Neuronal stem cell (in vitro differentiated cells): ENCODE results near the gene C1QB.
A peak's percentile ranks its signal among the peaks of the same experiment; 100 is the strongest.

ENCODE experiments used
- DNase-seq: peaks from one replicate; pipeline ENCODE4 v3.0.0-alpha.2; 2013; ENCODE audit warnings: low spot score
- H2AFZ ChIP-seq: one replicate; pipeline ENCODE4 v1.6.1; 2013; ENCODE audit warnings: mild to moderate bottlenecking, low read length, inconsistent platforms
- H2AK5ac ChIP-seq: 2 replicates; pipeline ENCODE4 v1.6.1; 2013; ENCODE audit warnings: low read depth, mild to moderate bottlenecking, inconsistent platforms, low read length, moderate library complexity, mixed read lengths
- H2BK120ac ChIP-seq: 2 replicates; pipeline ENCODE4 v1.6.1; 2013; ENCODE audit warnings: low read depth, mild to moderate bottlenecking, inconsistent platforms, low read length, moderate library complexity, mixed read lengths
- H2BK12ac ChIP-seq: one replicate; pipeline ENCODE4 v1.6.1; 2013; ENCODE audit warnings: low read length, inconsistent platforms
- H2BK15ac ChIP-seq: 2 replicates; pipeline ENCODE4 v1.6.1; 2013; ENCODE audit warnings: mild to moderate bottlenecking, low read length, inconsistent platforms, mixed read lengths
- H2BK5ac ChIP-seq: one replicate; pipeline ENCODE4 v1.6.1; 2013; ENCODE audit warnings: inconsistent platforms, mild to moderate bottlenecking, low read length, moderate library complexity
- H3K14ac ChIP-seq: one replicate; pipeline ENCODE4 v1.6.1; 2013; ENCODE audit warnings: low read length, inconsistent platforms
- H3K18ac ChIP-seq: 2 replicates; pipeline ENCODE4 v1.6.1; 2013; ENCODE audit warnings: low read length, inconsistent platforms
- H3K23ac ChIP-seq: 2 replicates; pipeline ENCODE4 v1.6.1; 2013; ENCODE audit warnings: low read depth, mild to moderate bottlenecking, mixed read lengths, low read length, inconsistent platforms; ENCODE audit not compliant: poor library complexity
- H3K27ac ChIP-seq: replicated peaks from 3 replicates; pipeline ENCODE4 v1.5.1; 2013; ENCODE audit warnings: low read length, inconsistent platforms
- H3K27me3 ChIP-seq, 3 experiments: 2 replicates each; pipeline ENCODE4 v1.6.1; 2013; ENCODE audit warnings: low read length in 3 of 3, mild to moderate bottlenecking in 2 of 3, inconsistent platforms in 1 of 3, low read depth in 1 of 3, mixed read lengths in 1 of 3, moderate library complexity in 1 of 3; ENCODE audit not compliant: control insufficient read depth in 3 of 3, insufficient read depth in 3 of 3
- H3K36me3 ChIP-seq, 2 donors: replicated peaks in 1 of 2; 2 replicates each; pipeline ENCODE4 v1.6.1; 2013; ENCODE audit warnings: low read length in 2 of 2; ENCODE audit not compliant: control insufficient read depth in 2 of 2, insufficient read depth in 2 of 2
- H3K4ac ChIP-seq: 2 replicates; pipeline ENCODE4 v1.6.1; 2013; ENCODE audit warnings: inconsistent platforms, mild to moderate bottlenecking, low read length, moderate library complexity
- H3K4me1 ChIP-seq, 2 donors: 1 replicate in 1 of 2; 2 replicates in 1 of 2; pipeline ENCODE4 v1.6.1; 2013; ENCODE audit warnings: low read length in 2 of 2, low read depth in 1 of 2; ENCODE audit not compliant: control insufficient read depth in 2 of 2, insufficient read depth in 1 of 2
- H3K4me2 ChIP-seq: one replicate; pipeline ENCODE4 v1.6.1; 2013; ENCODE audit warnings: mild to moderate bottlenecking, low read length, inconsistent platforms; ENCODE audit not compliant: insufficient read depth, poor library complexity, severe bottlenecking
- H3K4me3 ChIP-seq, 2 donors: 2 replicates each; pipeline ENCODE4 v1.5.1; 2013; ENCODE audit warnings: low read length in 2 of 2, mild to moderate bottlenecking in 2 of 2, inconsistent platforms in 1 of 2, moderate library complexity in 1 of 2
- H3K79me1 ChIP-seq: one replicate; pipeline ENCODE4 v1.6.1; 2013; ENCODE audit warnings: low read depth, mild to moderate bottlenecking, inconsistent platforms, low read length, moderate library complexity
- H3K9ac ChIP-seq: one replicate; pipeline ENCODE4 v1.6.1; 2013; ENCODE audit warnings: mild to moderate bottlenecking, low read depth, low read length, inconsistent platforms; ENCODE audit not compliant: poor library complexity
- H3K9me3 ChIP-seq, 2 donors: replicated peaks in 1 of 2; 2 replicates each; pipeline versions ENCODE3 to v1.6.1; 2013; ENCODE audit warnings: low read length in 2 of 2, mild to moderate bottlenecking in 2 of 2, inconsistent platforms in 1 of 2, low read depth in 1 of 2, mixed read lengths in 1 of 2, moderate library complexity in 1 of 2; ENCODE audit not compliant: control insufficient read depth in 2 of 2, insufficient read depth in 1 of 2
- H4K8ac ChIP-seq: one replicate; pipeline ENCODE4 v1.6.1; 2013; ENCODE audit warnings: low read depth, mild to moderate bottlenecking, inconsistent platforms, low read length, moderate library complexity
- H4K91ac ChIP-seq: one replicate; pipeline ENCODE4 v1.6.1; 2013; ENCODE audit warnings: low read length, low read depth, mild to moderate bottlenecking, inconsistent platforms; ENCODE audit not compliant: poor library complexity
- WGBS, 2 donors: extraction: QIAGEN DNeasy Blood & Tissue Kit; methylation state at CpG; one replicate each; pipeline ENCODE4 v1.1.7; 2013; ENCODE audit warnings: missing lambda C conversion rate in 2 of 2, mixed read lengths in 1 of 2; ENCODE audit not compliant: insufficient read length in 2 of 2, insufficient replicate concordance in 1 of 2; ENCODE audit errors: extremely low coverage in 2 of 2; 5-methylcytosine and 5-hydroxymethylcytosine counted together

C1QB gene

GRCh38 chr1:22613951-22614350 is 39.1 kb upstream of the C1QB start:
- Histone ChIP-seq H4K8ac (no peak overlapping the region), H3K9me3 (no peaks in the 10 kb centered on the region), H2BK12ac (no peak overlapping the region), H3K18ac (no peak overlapping the region), H3K4me1 (no peaks in the 10 kb centered on the region), H3K27me3 (peaks cover 0 to 63% (median 7%) of the 10 kb centered on the region in 3 experiments), H3K27ac (no peak overlapping the region), H3K14ac (no peak overlapping the region), H3K4me2 (no peak overlapping the region), H2BK120ac (no peak overlapping the region), H4K91ac (no peak overlapping the region), H2BK15ac (no peak overlapping the region), H3K4ac (no peak overlapping the region), H2BK5ac (no peak overlapping the region), H3K36me3 (no peaks in the 10 kb centered on the region), H3K79me1 (no peaks in the 10 kb centered on the region), H2AK5ac (no peak overlapping the region), H3K9ac (no peak overlapping the region), H2AFZ (no peak overlapping the region), H3K4me3 (no peak overlapping the region), H3K23ac (no peak overlapping the region)
- no CpG with 5 or more reads among the region's 12 CpGs for WGBS, 2 donors
- DNase-seq: no peak

- Histone ChIP-seq H2AK5ac (no peak overlapping the region), H3K9ac (no peak overlapping the region), H3K79me1 (no peaks in the 10 kb centered on the region), H2BK12ac (no peak overlapping the region), H3K18ac (no peak overlapping the region), H3K14ac (no peak overlapping the region), H2AFZ (no peak overlapping the region), H3K27me3 (peaks cover 0 to 66% (median 2%) of the 10 kb centered on the region in 3 experiments), H4K91ac (no peak overlapping the region), H3K4me2 (no peak overlapping the region), H3K36me3 (no peaks in the 10 kb centered on the region), H3K4me1 (no peaks in the 10 kb centered on the region), H3K4me3 (no peak overlapping the region), H2BK5ac (no peak overlapping the region), H4K8ac (no peak overlapping the region), H2BK15ac (no peak overlapping the region), H3K27ac (no peak overlapping the region), H2BK120ac (no peak overlapping the region), H3K9me3 (no peaks in the 10 kb centered on the region), H3K4ac (no peak overlapping the region), H3K23ac (no peak overlapping the region)
- WGBS, 2 donors: no CpG with 5 or more reads among the region's 2 CpGs
- no peak for DNase-seq
These were observed 37.1 kb upstream of the C1QB start for GRCh38 chr1:22615886-22616285.

GRCh38 chr1:22616571-22616970 is 36.5 kb upstream of the C1QB start:
- Histone ChIP-seq H3K9ac (no peak overlapping the region), H3K27ac (no peak overlapping the region), H2AFZ (no peak overlapping the region), H3K4me2 (no peak overlapping the region), H2BK15ac (no peak overlapping the region), H3K18ac (no peak overlapping the region), H2BK120ac (no peak overlapping the region), H2BK5ac (no peak overlapping the region), H3K79me1 (no peaks in the 10 kb centered on the region), H3K23ac (peak overlapping the region; percentile 11), H3K14ac (no peak overlapping the region), H3K4me3 (no peak overlapping the region), H4K91ac (no peak overlapping the region), H3K36me3 (no peaks in the 10 kb centered on the region), H3K4me1 (no peaks in the 10 kb centered on the region), H2AK5ac (no peak overlapping the region), H3K9me3 (no peaks in the 10 kb centered on the region), H3K27me3 (peaks cover 0 to 69% (median 2%) of the 10 kb centered on the region in 3 experiments), H3K4ac (no peak overlapping the region), H2BK12ac (no peak overlapping the region), H4K8ac (no peak overlapping the region)
- no CpG with 5 or more reads among the region's 11 CpGs for WGBS, 2 donors
- no peak for DNase-seq

GRCh38 chr1:22618056-22618455 is 35.0 kb upstream of the C1QB start:
- Histone ChIP-seq H3K4me3 (no peak overlapping the region), H3K4me1 (no peaks in the 10 kb centered on the region), H2BK120ac (no peak overlapping the region), H3K23ac (no peak overlapping the region), H2AFZ (no peak overlapping the region), H3K79me1 (no peaks in the 10 kb centered on the region), H3K4me2 (no peak overlapping the region), H3K4ac (no peak overlapping the region), H4K91ac (no peak overlapping the region), H3K14ac (no peak overlapping the region), H4K8ac (no peak overlapping the region), H3K9ac (no peak overlapping the region), H2AK5ac (no peak overlapping the region), H2BK5ac (no peak overlapping the region), H3K27me3 (peaks cover 0 to 71% (median 2%) of the 10 kb centered on the region in 3 experiments), H3K27ac (no peak overlapping the region), H3K9me3 (no peaks in the 10 kb centered on the region), H3K18ac (no peak overlapping the region), H2BK12ac (no peak overlapping the region), H2BK15ac (no peak overlapping the region), H3K36me3 (no peaks in the 10 kb centered on the region)
- DNase-seq: no peak
- WGBS, 2 donors: no CpG with 5 or more reads among the region's 16 CpGs
